Measurements from ENCODE around the gene RAB3D. TPM values are rescaled to one million over a fixed set of nuclear protein-coding genes. Genes with fewer than 3 reads are reported as not detected.

Gene RAB3D
- total RNA-seq, 2 experiments from 2014 or later: 9.8 to 10.7 TPM

- Mint-ChIP-seq H3K4me1 (ENCODE audit: low read depth) (peaks cover 6% of the 10 kb centered on the region), H3K27me3 (ENCODE audit: low read depth) (peaks cover 34% of the 10 kb centered on the region), H3K9me3 (peaks cover 4% of the 10 kb centered on the region), H3K36me3 (ENCODE audit: low read depth) (peaks cover 1% of the 10 kb centered on the region), H3K4me3 (no peak overlapping the region), H3K27ac (no peak overlapping the region)
- DNase-seq: no peak
- CTCF ChIA-PET: no interaction called here
- intact Hi-C loops (cut with micrococcal nuclease): no loop called here
Observed at GRCh38 chr19:11281356-11282049, 58.0 kb downstream of the RAB3D start.

DNA sequence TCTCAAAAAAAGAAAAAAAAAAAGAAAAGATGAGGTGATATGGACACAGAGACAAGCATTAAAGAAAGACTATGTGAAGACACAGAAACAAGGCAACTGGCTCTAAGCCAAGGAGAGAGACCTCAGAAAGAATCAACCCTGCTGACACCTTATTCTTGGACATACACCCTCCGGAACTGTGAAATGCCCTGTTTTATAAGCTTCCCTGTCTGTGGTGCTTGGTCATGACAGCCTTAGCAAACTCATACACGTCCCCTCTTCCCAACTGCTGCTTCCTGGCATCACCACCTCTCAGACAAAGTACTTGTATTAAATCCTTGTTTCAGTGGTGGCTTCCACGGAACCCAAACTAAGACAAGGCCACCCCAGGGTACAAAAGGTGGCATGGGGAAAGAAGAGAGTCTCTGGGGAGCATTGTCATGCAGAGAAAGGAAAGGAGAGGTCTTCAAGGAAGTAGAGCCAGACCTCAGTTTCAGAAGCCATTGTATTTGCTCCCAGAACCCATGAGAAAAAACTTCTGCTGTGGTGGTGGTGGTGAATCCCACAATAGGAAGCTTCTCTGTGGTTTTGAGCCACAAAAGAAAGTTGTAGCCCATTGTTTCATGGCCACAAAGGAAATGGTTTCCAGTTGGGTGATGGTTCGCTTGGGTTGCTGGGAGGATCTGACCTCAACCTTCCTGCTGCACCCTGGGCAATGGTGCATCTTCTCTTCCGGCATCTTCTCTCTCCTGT is 59.8 kb downstream of the RAB3D start:
- peaks cover 6% of the 10 kb centered on the region for H3K4me1 Mint-ChIP-seq (ENCODE audit: low read depth)
- H3K4me3 Mint-ChIP-seq: peak overlapping the region; percentile 13
- peaks cover 4% of the 10 kb centered on the region for H3K9me3 Mint-ChIP-seq
- DNase-seq: peak; percentile 48
- H3K27ac Mint-ChIP-seq: no peak overlapping the region
- CTCF ChIA-PET: interaction anchor here (0.6 to 1.2 kb wide), 2 partner anchors 15 to 81 kb away, joined by 6 to 7 read pairs; no protein-coding TSS in a partner anchor
- intact Hi-C loops (cut with micrococcal nuclease): no loop called here
- peaks cover 1% of the 10 kb centered on the region for H3K36me3 Mint-ChIP-seq (ENCODE audit: low read depth)
- H3K27me3 Mint-ChIP-seq (ENCODE audit: low read depth): peaks cover 38% of the 10 kb centered on the region

DNA sequence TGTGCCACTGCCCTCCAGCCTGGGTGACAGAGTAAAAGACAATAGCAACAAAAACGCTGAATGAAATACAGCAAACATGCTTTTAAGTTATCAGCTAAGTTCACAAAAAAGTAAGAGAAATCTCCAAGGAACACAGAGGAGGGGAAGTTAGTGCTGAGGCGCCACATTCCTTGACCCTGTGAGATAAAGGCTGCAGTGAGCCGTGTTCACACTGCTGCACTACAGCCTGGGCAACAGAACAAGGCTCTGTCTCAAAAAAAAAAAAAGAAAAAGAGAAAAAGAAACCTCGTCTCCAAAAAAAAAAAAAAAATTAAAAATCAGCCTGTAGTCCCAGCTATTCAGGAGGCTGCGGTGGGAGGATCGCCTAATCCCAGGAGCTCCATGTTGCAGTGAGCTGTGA is 60.8 kb downstream of the RAB3D start:
- H3K9me3 Mint-ChIP-seq: peaks cover 4% of the 10 kb centered on the region
- DNase-seq: no peak
- intact Hi-C loops (cut with micrococcal nuclease): no loop called here
- CTCF ChIA-PET: interaction anchor here (0.6 to 0.7 kb wide), 2 partner anchors 82 to 126 kb away, joined by 3 to 7 read pairs; no protein-coding TSS in a partner anchor
- peaks cover 43% of the 10 kb centered on the region for H3K27me3 Mint-ChIP-seq (ENCODE audit: low read depth)
- peaks cover 1% of the 10 kb centered on the region for H3K36me3 Mint-ChIP-seq (ENCODE audit: low read depth)
- H3K4me1 Mint-ChIP-seq (ENCODE audit: low read depth): peaks cover 6% of the 10 kb centered on the region
- no peak overlapping the region for H3K27ac Mint-ChIP-seq
- no peak overlapping the region for H3K4me3 Mint-ChIP-seq

DNA sequence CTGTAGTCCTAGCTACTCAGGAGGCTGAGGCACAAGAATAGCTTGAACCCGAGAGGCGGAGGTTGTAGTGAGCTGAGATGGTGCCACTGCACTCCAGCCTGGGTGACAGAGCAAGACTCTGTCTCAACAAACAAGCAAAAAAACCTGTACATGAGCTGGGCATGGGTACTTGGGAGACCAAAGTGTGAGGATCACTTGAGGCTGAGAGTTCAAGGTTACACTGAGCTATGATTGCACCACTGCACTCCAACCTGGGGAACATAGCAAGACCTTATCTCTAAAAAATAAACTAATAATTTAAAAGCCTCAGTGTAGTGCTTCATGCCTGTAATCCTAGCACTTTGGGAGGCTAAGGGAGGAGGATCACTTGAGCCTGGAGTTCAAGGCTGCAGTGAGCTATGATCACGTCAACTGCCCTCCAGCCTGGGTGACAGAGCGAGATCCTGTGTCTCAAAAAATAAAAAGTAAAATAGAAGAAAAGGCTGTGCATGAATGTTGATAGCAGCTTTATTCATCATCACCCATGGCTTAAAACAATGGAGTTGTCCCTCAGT is 64.8 kb downstream of the RAB3D start:
- Mint-ChIP-seq H3K36me3 (ENCODE audit: low read depth) (peaks cover 1% of the 10 kb centered on the region), H3K4me1 (ENCODE audit: low read depth) (peaks cover 2% of the 10 kb centered on the region), H3K9me3 (peaks cover 3% of the 10 kb centered on the region), H3K27me3 (ENCODE audit: low read depth) (peaks cover 30% of the 10 kb centered on the region), H3K27ac (no peak overlapping the region), H3K4me3 (no peak overlapping the region)
- CTCF ChIA-PET: no interaction called here
- intact Hi-C loops (cut with micrococcal nuclease): no loop called here
- no peak for DNase-seq

DNA sequence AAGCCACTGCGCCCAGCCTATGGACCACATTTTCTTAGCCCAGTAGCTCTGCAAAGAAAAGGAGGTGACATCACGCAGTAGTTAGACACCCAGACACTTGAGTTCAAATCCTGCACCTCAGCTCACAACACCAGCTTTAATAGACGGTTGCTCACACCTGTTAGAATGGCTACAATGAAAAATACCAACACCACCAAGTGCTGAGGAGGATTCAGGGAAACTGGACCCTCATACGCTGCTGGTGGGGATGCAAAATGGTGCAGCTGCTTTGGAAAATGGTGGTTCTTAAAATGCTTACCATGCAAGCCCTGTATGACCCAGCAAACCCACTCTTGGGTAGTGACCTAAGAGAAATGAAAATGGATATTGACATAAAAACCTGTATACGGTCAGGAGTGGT is 65.5 kb downstream of the RAB3D start:
- Mint-ChIP-seq H3K4me3 (no peak overlapping the region), H3K27me3 (ENCODE audit: low read depth) (peaks cover 34% of the 10 kb centered on the region), H3K9me3 (peaks cover 2% of the 10 kb centered on the region), H3K4me1 (ENCODE audit: low read depth) (no peaks in the 10 kb centered on the region), H3K36me3 (ENCODE audit: low read depth) (peaks cover 1% of the 10 kb centered on the region), H3K27ac (no peak overlapping the region)
- CTCF ChIA-PET: no interaction called here
- intact Hi-C loops (cut with micrococcal nuclease): no loop called here
- DNase-seq: no peak

GRCh38 chr19:11273296-11273695 is 66.2 kb downstream of the RAB3D start:
- no peak overlapping the region for H3K4me3 Mint-ChIP-seq
- no peaks in the 10 kb centered on the region for H3K4me1 Mint-ChIP-seq (ENCODE audit: low read depth)
- H3K27ac Mint-ChIP-seq: no peak overlapping the region
- intact Hi-C loops (cut with micrococcal nuclease): no loop called here
- CTCF ChIA-PET: interaction anchor here (1.3 kb wide), 1 partner anchor 209 kb away, joined by 3 read pairs; no protein-coding TSS in a partner anchor
- H3K27me3 Mint-ChIP-seq (ENCODE audit: low read depth): peaks cover 40% of the 10 kb centered on the region
- H3K36me3 Mint-ChIP-seq (ENCODE audit: low read depth): peaks cover 1% of the 10 kb centered on the region
- H3K9me3 Mint-ChIP-seq: peaks cover 2% of the 10 kb centered on the region
- no peak for DNase-seq

Other genes starting within 250 kb of the RAB3D start
- gene SPC24, start 183.9 kb downstream of the RAB3D start, total RNA-seq: 100 to 1,000 TPM in 1 of 2 experiments, 10 to 100 TPM in 1; 94.7 to 102 TPM
- 1 to 10 TPM; 1.5 to 2.0 TPM for gene KANK2, start 142.1 kb downstream of the RAB3D start, total RNA-seq
- not detected for gene ANGPTL8, start 100.0 kb downstream of the RAB3D start, total RNA-seq
- gene DOCK6, start 77.1 kb downstream of the RAB3D start, total RNA-seq: 1 to 10 TPM; 6.1 to 7.1 TPM
- not detected for gene TSPAN16, start 43.5 kb downstream of the RAB3D start, total RNA-seq
- gene TMEM205, start 6.6 kb upstream of the RAB3D start, total RNA-seq: 10 to 100 TPM; 21.4 to 24.2 TPM
- gene CCDC159, start 6.9 kb upstream of the RAB3D start, total RNA-seq: 10 to 100 TPM; 15.2 to 16.5 TPM
- gene PLPPR2, start 15.8 kb upstream of the RAB3D start, total RNA-seq: 1 to 10 TPM; 2.6 to 2.8 TPM
- gene SWSAP1, start 35.0 kb upstream of the RAB3D start, total RNA-seq: 1 to 10 TPM; 1.1 to 2.1 TPM
- gene EPOR, start 44.7 kb upstream of the RAB3D start, total RNA-seq: 1 to 10 TPM; 3.9 to 4.3 TPM
- not detected for gene RGL3, start 79.7 kb upstream of the RAB3D start, total RNA-seq
- under 1 TPM; 0.15 to 0.19 TPM for gene ODAD3, start 95.5 kb upstream of the RAB3D start, total RNA-seq
- gene PRKCSH, start 96.0 kb upstream of the RAB3D start, total RNA-seq: 100 to 1,000 TPM; 234 to 237 TPM
- gene ELAVL3, start 141.4 kb upstream of the RAB3D start, total RNA-seq: not detected
- 1 to 10 TPM; 6.8 to 7.3 TPM for gene ZNF653, start 166.2 kb upstream of the RAB3D start, total RNA-seq
- 10 to 100 TPM; 42.6 to 46.0 TPM for gene ECSIT, start 189.5 kb upstream of the RAB3D start, total RNA-seq
- not detected for gene CNN1, start 199.2 kb upstream of the RAB3D start, total RNA-seq
- 10 to 100 TPM; 33.0 to 33.4 TPM for gene ELOF1, start 219.6 kb upstream of the RAB3D start, total RNA-seq
- 1 to 10 TPM; 8.3 to 8.8 TPM for gene ACP5, start 238.0 kb upstream of the RAB3D start, total RNA-seq